Smooth muscle cell (in vitro differentiated cells): ENCODE measurements around the gene MAD1L1. TPM values are rescaled to one million over a fixed set of nuclear protein-coding genes. Genes with fewer than 3 reads are reported as not detected.

Experiments used
- DNase-seq: peaks from one replicate; lab custom pipeline; 2025; ENCODE audit not compliant: unreplicated experiment; lab: John Stamatoyannopoulos, UW
- H2AFZ ChIP-seq: fragments of 200-600 bp; sonication (generic); 2 replicates; pipeline ENCODE4 v1.6.0; 2016; ENCODE audit warnings: antibody characterized with exemption, low read depth, mild to moderate bottlenecking
- H3F3A ChIP-seq: fragments of 200-600 bp; sonication (generic); 2 replicates; pipeline ENCODE4 v1.6.0; 2017; ENCODE audit warnings: antibody characterized with exemption, low read depth
- H3K27ac ChIP-seq: fragments of 200-600 bp; sonication (generic); 2 replicates; pipeline ENCODE4 v1.5.1; 2016; ENCODE audit warnings: low read depth, mild to moderate bottlenecking
- H3K27me3 ChIP-seq: fragments of 200-600 bp; sonication (generic); 2 replicates; pipeline ENCODE4 v1.6.1; 2016; ENCODE audit warnings: low read depth, mild to moderate bottlenecking
- H3K36me3 ChIP-seq: fragments of 200-600 bp; sonication (generic); 2 replicates; pipeline ENCODE4 v1.5.1; 2016; ENCODE audit warnings: low read depth
- H3K4me1 ChIP-seq: fragments of 200-600 bp; sonication (generic); 2 replicates; pipeline ENCODE4 v1.5.1; 2016; ENCODE audit warnings: low read depth
- H3K4me2 ChIP-seq: fragments of 200-600 bp; sonication (generic); 2 replicates; pipeline ENCODE4 v1.6.0; 2016; ENCODE audit warnings: mild to moderate bottlenecking
- H3K4me3 ChIP-seq: fragments of 200-600 bp; sonication (generic); 2 replicates; pipeline ENCODE4 v1.5.1; 2016; ENCODE audit warnings: mild to moderate bottlenecking
- H3K79me2 ChIP-seq: fragments of 200-600 bp; sonication (generic); 2 replicates; pipeline ENCODE4 v1.6.0; 2016; ENCODE audit warnings: low read depth, mild to moderate bottlenecking
- H3K9ac ChIP-seq: fragments of 200-600 bp; sonication (generic); 2 replicates; pipeline ENCODE4 v1.6.0; 2016; ENCODE audit warnings: low read depth
- H3K9me3 ChIP-seq: fragments of 200-600 bp; sonication (generic); replicated peaks from 2 replicates; pipeline ENCODE4 v1.5.1; 2016; ENCODE audit warnings: low read depth
- H4K20me1 ChIP-seq: fragments of 200-600 bp; sonication (generic); 2 replicates; pipeline ENCODE4 v1.6.0; 2016; ENCODE audit warnings: low read depth
- CTCF ChIP-seq: fragments of 200-600 bp; sonication (generic); IDR thresholded peaks from 2 replicates; pipeline ENCODE4 v1.5.1; 2017; ENCODE audit warnings: borderline replicate concordance, mild to moderate bottlenecking, antibody characterized with exemption; ENCODE audit not compliant: insufficient read depth, poor library complexity, severe bottlenecking
- WGBS: methylation state at CpG from one replicate; pipeline ENCODE4 v1.1.7; 2016; ENCODE audit warnings: low lambda C conversion rate; 5-methylcytosine and 5-hydroxymethylcytosine counted together
- polyA plus RNA-seq: library from polyadenylated mRNA; unstranded; fragments of >200 nt; fragmentation: Nextera tagmentation; extraction: Ambion mirVana; gene quantifications from 2 replicates; pipeline ENCODE4 v1.2.1, GENCODE V29; 2016
- total RNA-seq: library from RNA; depleted of rRNA; stranded (reverse); fragments of >200 nt; gene quantifications from 2 replicates; pipeline ENCODE4 v1.2.3, GENCODE V29; 2014

Gene MAD1L1
- total and polyA plus RNA-seq, 2 experiments from 2014 or later = 33.4 to 60.7 TPM

GRCh38 chr7:1947586-1948217 lies 285.0 kb downstream of the MAD1L1 start:
- Histone ChIP-seq H3K36me3 (no peaks in the 10 kb centered on the region), H3K27ac (no peak overlapping the region), H3K79me2 (no peaks in the 10 kb centered on the region), H3F3A (no peaks in the 10 kb centered on the region), H3K4me1 (no peaks in the 10 kb centered on the region), H3K4me2 (no peak overlapping the region), H3K9me3 (no peaks in the 10 kb centered on the region), H4K20me1 (no peaks in the 10 kb centered on the region), H3K27me3 (no peaks in the 10 kb centered on the region), H3K9ac (no peak overlapping the region), H3K4me3 (no peak overlapping the region), H2AFZ (no peak overlapping the region)
- TF ChIP-seq CTCF = no peak
- WGBS = 93% methylated on average over 21 of the region's 22 CpGs
- no peak for DNase-seq

DNA sequence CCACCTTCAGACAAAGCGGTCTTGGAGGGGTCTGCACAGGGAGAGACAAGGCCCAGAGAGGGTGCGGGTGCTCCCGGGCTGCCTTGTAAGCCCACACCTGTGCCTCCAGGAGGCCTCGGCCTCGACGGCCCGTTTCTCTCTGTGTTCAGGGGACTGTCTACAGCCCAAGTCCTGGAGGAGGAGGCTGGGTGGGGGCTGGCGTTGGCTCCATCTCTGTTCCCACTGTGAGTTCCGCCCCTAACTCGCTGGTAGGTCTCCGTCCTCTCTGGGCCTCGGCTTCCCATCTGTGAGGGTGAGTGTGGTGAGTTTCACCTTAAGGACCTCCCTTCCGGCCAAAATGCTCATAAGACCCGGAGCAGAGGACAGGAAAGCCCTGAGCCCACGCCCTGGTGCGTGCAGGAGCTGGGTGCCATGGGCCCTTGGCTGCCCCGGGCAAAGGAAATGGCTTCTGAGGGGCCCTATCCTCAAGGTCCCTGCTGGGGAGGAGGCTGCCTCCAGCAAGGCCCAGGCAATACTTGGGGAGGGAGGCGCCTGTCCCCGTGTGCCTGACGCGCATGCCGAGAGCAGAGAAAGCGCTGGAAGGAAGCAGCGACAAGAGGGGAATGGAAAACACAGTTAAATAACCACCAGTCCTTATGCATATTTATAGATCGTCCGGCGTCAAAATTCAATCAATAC lies 285.8 kb downstream of the MAD1L1 start:
- no peaks in the 10 kb centered on the region for H3K4me1 ChIP-seq
- H3K27ac ChIP-seq = no peak overlapping the region
- H3K9ac ChIP-seq = no peak overlapping the region
- H3F3A ChIP-seq = no peaks in the 10 kb centered on the region
- peaks cover 5% of the 10 kb centered on the region for H4K20me1 ChIP-seq
- WGBS = 96% methylated on average over 27 of the region's 27 CpGs
- no peak overlapping the region for H3K4me3 ChIP-seq
- no peak for TF ChIP-seq CTCF
- H2AFZ ChIP-seq = no peak overlapping the region
- no peaks in the 10 kb centered on the region for H3K79me2 ChIP-seq
- H3K4me2 ChIP-seq = no peak overlapping the region
- no peaks in the 10 kb centered on the region for H3K27me3 ChIP-seq
- no peaks in the 10 kb centered on the region for H3K9me3 ChIP-seq
- H3K36me3 ChIP-seq = no peaks in the 10 kb centered on the region
- DNase-seq = no peak

GRCh38 chr7:1946025-1946772 lies 286.5 kb downstream of the MAD1L1 start:
- DNase-seq = no peak
- no peaks in the 10 kb centered on the region for H3K4me1 ChIP-seq
- 97% methylated on average over 22 of the region's 23 CpGs for WGBS
- H3F3A ChIP-seq = no peaks in the 10 kb centered on the region
- no peaks in the 10 kb centered on the region for H3K36me3 ChIP-seq
- no peak overlapping the region for H3K27ac ChIP-seq
- no peak overlapping the region for H3K4me2 ChIP-seq
- H3K4me3 ChIP-seq = no peak overlapping the region
- no peak for TF ChIP-seq CTCF
- no peaks in the 10 kb centered on the region for H3K9me3 ChIP-seq
- no peak overlapping the region for H3K9ac ChIP-seq
- H3K79me2 ChIP-seq = no peaks in the 10 kb centered on the region
- H4K20me1 ChIP-seq = peaks cover 10% of the 10 kb centered on the region
- no peaks in the 10 kb centered on the region for H3K27me3 ChIP-seq
- no peak overlapping the region for H2AFZ ChIP-seq
